H1 (cell line): ENCODE measurements around the gene SLC30A5. TPM values are rescaled to one million over a fixed set of nuclear protein-coding genes. Genes with fewer than 3 reads are reported as not detected.

ENCODE experiments used
- ASH2L ChIP-seq: fragments of 200-600, 300-600 bp; sonication (generic); IDR thresholded peaks from one replicate; pipeline ENCODE4 v1.7.1; 2017; ENCODE audit warnings: low read length
- ATF2 ChIP-seq: IDR thresholded peaks from 2 replicates; pipeline ENCODE4 v1.6.1; 2012; ENCODE audit warnings: low read length, inconsistent platforms
- ATF3 ChIP-seq: IDR thresholded peaks from 2 replicates; pipeline ENCODE4 v1.6.1; 2011; ENCODE audit warnings: low read depth, mild to moderate bottlenecking, low read length; ENCODE audit not compliant: insufficient read depth
- BACH1 ChIP-seq: IDR thresholded peaks from 2 replicates; pipeline ENCODE4 v1.6.1; 2012; ENCODE audit warnings: low read length, improper control_type of control experiment
- CHD2 ChIP-seq: IDR thresholded peaks from 2 replicates; pipeline ENCODE4 v1.6.1; 2012; ENCODE audit warnings: low read length, improper control_type of control experiment
- CREB1 ChIP-seq: IDR thresholded peaks from 2 replicates; pipeline ENCODE4 v1.6.1; 2012; ENCODE audit warnings: inconsistent platforms
- CTBP2 ChIP-seq: IDR thresholded peaks from 2 replicates; pipeline ENCODE4 v1.7.0; 2011; ENCODE audit warnings: borderline replicate concordance, mild to moderate bottlenecking, moderate library complexity, mixed read lengths, low read length; ENCODE audit not compliant: insufficient read depth, insufficient read length
- EP300 ChIP-seq, 2 experiments: IDR thresholded peaks; 1 replicate in 1 of 2; 2 replicates in 1 of 2; pipeline ENCODE4 v1.6.1; 2011 to 2012; ENCODE audit warnings: low read depth in 2 of 2, low read length in 2 of 2, mild to moderate bottlenecking in 2 of 2, borderline replicate concordance in 1 of 2, inconsistent platforms in 1 of 2, moderate library complexity in 1 of 2
- HDAC2 ChIP-seq, 2 experiments: fragments of 300-600 bp in 1 of 2; sonication (generic) in 1 of 2; IDR thresholded peaks; 2 replicates each; pipeline ENCODE4 v1.6.1; 2011 to 2012; ENCODE audit warnings: low read depth in 2 of 2, low read length in 2 of 2, mild to moderate bottlenecking in 2 of 2, moderate library complexity in 2 of 2, borderline replicate concordance in 1 of 2, inconsistent platforms in 1 of 2
- KDM1A ChIP-seq: fragments of 200-600, 300-600 bp; sonication (generic); IDR thresholded peaks from 2 replicates; pipeline ENCODE4 v1.7.1; 2016; ENCODE audit warnings: mild to moderate bottlenecking, low read length, borderline replicate concordance
- MAX ChIP-seq: IDR thresholded peaks from 2 replicates; pipeline ENCODE4 v1.6.1; 2012; ENCODE audit warnings: inconsistent platforms
- POLR2AphosphoS5 ChIP-seq: IDR thresholded peaks from 2 replicates; pipeline ENCODE4 v1.6.1; 2011; ENCODE audit warnings: low read depth, low read length
- RFX5 ChIP-seq: IDR thresholded peaks from 2 replicates; pipeline ENCODE4 v1.6.1; 2011; ENCODE audit warnings: low read depth, low read length, improper control_type of control experiment, borderline replicate concordance
- RXRA ChIP-seq: IDR thresholded peaks from 2 replicates; pipeline ENCODE4 v1.6.1; 2011; ENCODE audit warnings: low read depth, mild to moderate bottlenecking, low read length, moderate library complexity; ENCODE audit not compliant: insufficient read depth
- SAP30 ChIP-seq: fragments of 300-600 bp; sonication (generic); IDR thresholded peaks from 2 replicates; pipeline ENCODE4 v1.7.1; 2012; ENCODE audit warnings: low read length, moderate library complexity, mild to moderate bottlenecking, inconsistent platforms; ENCODE audit not compliant: insufficient read depth, insufficient replicate concordance
- SP2 ChIP-seq: IDR thresholded peaks from 2 replicates; pipeline ENCODE4 v1.6.1; 2012; ENCODE audit warnings: mild to moderate bottlenecking, low read length, inconsistent platforms
- SRF ChIP-seq: IDR thresholded peaks from 2 replicates; pipeline ENCODE4 v1.6.1; 2011; ENCODE audit warnings: mild to moderate bottlenecking, low read depth, low read length, moderate library complexity
- TBP ChIP-seq: IDR thresholded peaks from 2 replicates; pipeline ENCODE4 v1.6.1; 2011; ENCODE audit warnings: low read depth, low read length, improper control_type of control experiment
- TEAD4 ChIP-seq: IDR thresholded peaks from 2 replicates; pipeline ENCODE4 v1.6.1; 2012; ENCODE audit warnings: low read depth, low read length, inconsistent platforms, mixed read lengths
- USF2 ChIP-seq: IDR thresholded peaks from 2 replicates; pipeline ENCODE4 v1.6.1; 2011; ENCODE audit warnings: low read length, improper control_type of control experiment
- polyA plus RNA-seq, 7 experiments: library from polyadenylated mRNA; depleted of rRNA in 3 of 7; stranded (reverse) in 5 of 7; unstranded in 2 of 7; fragments of >200 nt in 5 of 7; fragments of 200-250 nt in 2 of 7; gene quantifications; 1 replicate in 5 of 7; 2 replicates in 1 of 7; 4 replicates in 1 of 7; pipeline versions ENCODE4 v1.2.1 to v1.2.3, GENCODE V29; 2011 to 2013; ENCODE audit warnings: missing spikeins in 2 of 7, mixed read lengths in 2 of 7
- total RNA-seq: library from RNA; stranded (reverse); fragmentation: NEBNext Ultra II Directional; extraction: Animal tissue kit (Norgen Biotek cat#: 25700); gene quantifications from 2 replicates; pipeline ENCODE4 v1.2.1, GENCODE V29; 2021

SLC30A5 gene
- total and polyA plus RNA-seq, 2 of the 8 experiments (the other 6 are each of a cell fraction or from before 2014, with no cell fraction given), result 31.0 to 43.5 TPM

GRCh38 chr5:69093771-69094482 is at the start of gene SLC30A5 (continued):
- TF ChIP-seq SAP30, result no peak
- peak in 1 of 2 experiments; percentile 49; a peak in 1 of 3 replicates for TF ChIP-seq EP300 (IDR thresholded peaks at IDR 0.05; ENCODE audit: borderline replicate concordance in 1 of 2, low read depth in 2 of 2, low read length in 2 of 2)
- TF ChIP-seq ASH2L, result peak; percentile 96
- peak; percentile 87 for TF ChIP-seq POLR2AphosphoS5
- TF ChIP-seq MAX, result peak; percentile 74
- TF ChIP-seq CHD2, result no peak
- TF ChIP-seq HDAC2 (IDR thresholded peaks at IDR 0.05; ENCODE audit: borderline replicate concordance in 1 of 2, low read depth in 2 of 2, low read length in 2 of 2), result 0 out of 4 replicates have a peak, but pooled peaks of 1 of the 2 experiments have one; percentile 44
- TF ChIP-seq CTBP2, result no peak
- TF ChIP-seq CREB1, result peak; percentile 93
- TF ChIP-seq TBP, result peak; percentile 63
- TF ChIP-seq ATF2, result peak; percentile 31; the same call in 1 of the 2 replicates
- no peak for TF ChIP-seq RXRA
- TF ChIP-seq USF2, result no peak
- no peak for TF ChIP-seq SP2
- TF ChIP-seq ATF3, result no peak
- TF ChIP-seq RFX5, result peak; percentile 38; the same call in 1 of the 2 replicates
- TF ChIP-seq TEAD4, result peak; percentile 69
- no peak for TF ChIP-seq BACH1
- no peak for TF ChIP-seq KDM1A
- 0 out of 2 replicates have a peak, but pooled peaks have one; percentile 0 for TF ChIP-seq SRF
